GM12865 (cell line): Measurements from ENCODE around the gene PIEZO2.
A peak's percentile ranks its signal among the peaks of the same experiment; 100 is the strongest.

ENCODE experiments used
- DNase-seq: peaks from one replicate; pipeline ENCODE4 v3.0.0; 2010; ENCODE audit warnings: low read depth
- H3K4me3 ChIP-seq: 2 replicates; pipeline ENCODE4 v1.5.1; 2011; ENCODE audit warnings: mild to moderate bottlenecking, low read depth, low read length, control low read depth
- CTCF ChIP-seq: IDR thresholded peaks from 2 replicates; pipeline ENCODE4 v1.5.1; 2011; ENCODE audit warnings: low read length, control low read depth, low read depth, inconsistent platforms; ENCODE audit not compliant: insufficient read depth; ENCODE audit errors: missing control alignments

The PIEZO2 gene

GRCh38 chr18:11035814-11036495, 113.4 kb downstream of the PIEZO2 start:
- H3K4me3 ChIP-seq = no peak overlapping the region
- no peak for DNase-seq
- TF ChIP-seq CTCF = no peak

GRCh38 chr18:11035376-11035775, 114.0 kb downstream of the PIEZO2 start:
- TF ChIP-seq CTCF = no peak
- no peak overlapping the region for H3K4me3 ChIP-seq
- DNase-seq = no peak

GRCh38 chr18:11034884-11035283, 114.5 kb downstream of the PIEZO2 start:
- no peak for TF ChIP-seq CTCF
- H3K4me3 ChIP-seq = no peak overlapping the region
- peak; percentile 60 for DNase-seq

- TF ChIP-seq CTCF = no peak
- no peak for DNase-seq
- no peak overlapping the region for H3K4me3 ChIP-seq
These were observed 115.9 kb downstream of the PIEZO2 start for GRCh38 chr18:11033503-11033902.

GRCh38 chr18:11031966-11032365, 117.4 kb downstream of the PIEZO2 start:
- H3K4me3 ChIP-seq = no peak overlapping the region
- DNase-seq = no peak
- no peak for TF ChIP-seq CTCF

- no peak overlapping the region for H3K4me3 ChIP-seq
- no peak for DNase-seq
- TF ChIP-seq CTCF = no peak
These were observed 120.3 kb downstream of the PIEZO2 start for GRCh38 chr18:11029021-11029420.

- H3K4me3 ChIP-seq = no peak overlapping the region
- TF ChIP-seq CTCF = no peak
- DNase-seq = peak; percentile 88
These were observed 121.5 kb downstream of the PIEZO2 start for GRCh38 chr18:11027862-11028261.
